Naive thymus-derived CD4-positive, alpha-beta T cell (primary cell): ENCODE data around the gene MAP2K5. TPM values are rescaled to one million over a fixed set of nuclear protein-coding genes. Genes with fewer than 3 reads are reported as not detected.

ENCODE experiments used
- ATAC-seq: fragments of 150-1000 bp; cut with Tn5 transposase; 2 replicates; pipeline ENCODE4 v1.10.0; 2021; ENCODE audit warnings: mild to moderate bottlenecking, moderate library complexity
- CTCF ChIA-PET: fragments of 350-600 bp; sonication (Branson Sonifier 250); formaldehyde crosslinking; loops from one replicate; lab custom pipeline; 2021; ENCODE audit warnings: antibody characterized with exemption; lab: Charles Lee
- POLR2A ChIA-PET: fragments of 350-600 bp; sonication (Branson Sonifier 250); formaldehyde crosslinking; loops from one replicate; lab custom pipeline; 2021; ENCODE audit warnings: antibody characterized with exemption, inconsistent platforms; lab: Charles Lee
- DNase-seq, 9 donors: peaks; one replicate each; pipeline versions ENCODE4 v3.0.0 to v3.0.0-alpha.2; 2020 to 2022; ENCODE audit warnings: mixed read lengths in 1 of 9
- H3K27ac ChIP-seq: one replicate; pipeline ENCODE4 v1.7.0; 2013; ENCODE audit warnings: mild to moderate bottlenecking, low read depth, low read length, moderate library complexity
- H3K27me3 ChIP-seq, 2 donors: one replicate each; pipeline ENCODE4 v1.7.0; 2013; ENCODE audit warnings: low read length in 2 of 2, mild to moderate bottlenecking in 2 of 2, moderate library complexity in 2 of 2; ENCODE audit not compliant: control insufficient read depth in 2 of 2, insufficient read depth in 2 of 2
- H3K36me3 ChIP-seq, 3 experiments: 1 replicate in 2 of 3; 2 replicates in 1 of 3; pipeline ENCODE4 v1.7.0; 2013; ENCODE audit warnings: low read length in 3 of 3, mild to moderate bottlenecking in 3 of 3, moderate library complexity in 1 of 3; ENCODE audit not compliant: insufficient read depth in 3 of 3, control insufficient read depth in 2 of 3
- H3K4me1 ChIP-seq, 2 donors: one replicate each; pipeline ENCODE4 v1.7.0; 2013; ENCODE audit warnings: low read length in 2 of 2, mild to moderate bottlenecking in 2 of 2, moderate library complexity in 1 of 2; ENCODE audit not compliant: control insufficient read depth in 2 of 2, insufficient read depth in 2 of 2
- H3K4me3 ChIP-seq: 2 replicates; pipeline ENCODE4 v1.7.0; 2013; ENCODE audit warnings: mild to moderate bottlenecking, low read length
- H3K9me3 ChIP-seq, 3 experiments: 1 replicate in 2 of 3; 2 replicates in 1 of 3; pipeline ENCODE4 v1.7.0; 2013; ENCODE audit warnings: low read length in 3 of 3; ENCODE audit not compliant: control insufficient read depth in 2 of 3
- H3K27ac Mint-ChIP-seq, 9 donors: one replicate each; pipeline ENCODE4 v1.8.0; 2020 to 2022; ENCODE audit warnings: mixed read lengths in 9 of 9, mild to moderate bottlenecking in 8 of 9, moderate library complexity in 5 of 9, inconsistent platforms in 2 of 9
- H3K27me3 Mint-ChIP-seq, 5 donors: one replicate each; pipeline ENCODE4 v1.8.0; 2021 to 2022; ENCODE audit warnings: mixed read lengths in 5 of 5, mild to moderate bottlenecking in 1 of 5
- H3K36me3 Mint-ChIP-seq, 5 donors: one replicate each; pipeline ENCODE4 v1.8.0; 2020 to 2022; ENCODE audit warnings: mixed read lengths in 5 of 5, mild to moderate bottlenecking in 3 of 5, inconsistent platforms in 1 of 5
- H3K4me1 Mint-ChIP-seq, 7 donors: one replicate each; pipeline ENCODE4 v1.8.0; 2020 to 2022; ENCODE audit warnings: mixed read lengths in 7 of 7, mild to moderate bottlenecking in 3 of 7, inconsistent platforms in 1 of 7
- H3K4me3 Mint-ChIP-seq, 10 donors: one replicate each; pipeline ENCODE4 v1.8.0; 2020 to 2022; ENCODE audit warnings: mild to moderate bottlenecking in 10 of 10, mixed read lengths in 10 of 10, moderate library complexity in 6 of 10, inconsistent platforms in 2 of 10
- H3K9me3 Mint-ChIP-seq, 11 donors: one replicate each; pipeline ENCODE4 v1.8.0; 2020 to 2022; ENCODE audit warnings: mixed read lengths in 11 of 11, mild to moderate bottlenecking in 4 of 11, inconsistent platforms in 1 of 11, moderate library complexity in 1 of 11
- intact Hi-C, 2 donors: fragments of 100-400 bp; cut with micrococcal nuclease; formaldehyde crosslinking; loops; one replicate each; pipeline ENCODE4 v1.15.1; 2023
- polyA plus RNA-seq, 2 donors: library from polyadenylated mRNA; unstranded; fragments of 300-500 nt; fragmentation: Illumina TruSeq; gene quantifications; one replicate each; pipeline ENCODE4 v1.2.3, GENCODE V29; 2021
- total RNA-seq, 6 experiments: library from RNA in 5 of 6; stranded (reverse) in 5 of 6; gene quantifications; 1 replicate in 5 of 6; 2 replicates in 1 of 6; pipeline ENCODE4 v1.2.3 and lab custom pipeline; 2021 to 2026

MAP2K5 gene
- total and polyA plus RNA-seq, 7 experiments from 2014 or later, result 22.7 to 43.4 (median 33.9) TPM

GRCh38 chr15:67824976-67825880 lies 282.7 kb downstream of the MAP2K5 start, which contains the start of gene SKOR1:
Gene SKOR1, plus strand, starts transcription at chr15:67825509. Its CDS starts 94 bp downstream, at chr15:67825603.
- H3K4me3 Mint-ChIP-seq, result peak within 1 kb of the TSS; percentile 48 to 95 (median 84)
- H3K27me3 ChIP-seq, result peaks cover 15 to 30% of the 10 kb centered on the region in 2 donors
- peaks cover 57 to 76% (median 68%) of the 10 kb centered on the region in 5 donors for H3K27me3 Mint-ChIP-seq
- CTCF ChIA-PET, result no interaction called here
- peaks cover 40 to 73% (median 55%) of the 10 kb centered on the region in 7 donors for H3K4me1 Mint-ChIP-seq
- no peak within 1 kb of the TSS for H3K27ac ChIP-seq
- intact Hi-C loops, result no loop called here
- DNase-seq (no peak), ATAC-seq (no peak)
- POLR2A ChIA-PET, result no interaction called here
- H3K4me1 ChIP-seq, result peaks cover 10 to 48% of the 10 kb centered on the region in 2 donors
- H3K9me3 Mint-ChIP-seq, result peaks cover 0 to 5% (median 0%) of the 10 kb centered on the region in 11 donors
- peak within 1 kb of the TSS in 3 of 9 donors; percentile 17 to 89 (median 67) for H3K27ac Mint-ChIP-seq
- H3K36me3 Mint-ChIP-seq, result peaks cover 0 to 5% (median 0%) of the 10 kb centered on the region in 5 donors
- no peak within 1 kb of the TSS for H3K4me3 ChIP-seq
- H3K9me3 ChIP-seq, result no peaks in the 10 kb centered on the region
- no peaks in the 10 kb centered on the region for H3K36me3 ChIP-seq

GRCh38 chr15:67825881-67826716 lies 283.6 kb downstream of the MAP2K5 start:
- no peak overlapping the region for H3K27ac ChIP-seq
- Mint-ChIP-seq H3K9me3 (peaks cover 0 to 5% (median 0%) of the 10 kb centered on the region in 11 donors), H3K36me3 (peaks cover 0 to 5% (median 0%) of the 10 kb centered on the region in 5 donors), H3K4me1 (peaks cover 44 to 68% (median 55%) of the 10 kb centered on the region in 7 donors), H3K27ac (peak overlapping the region in 3 of 9 donors; percentile 17 to 89 (median 67)), H3K27me3 (peaks cover 57 to 76% (median 69%) of the 10 kb centered on the region in 5 donors), H3K4me3 (peak overlapping the region; percentile 42 to 95 (median 67))
- no peak overlapping the region for H3K4me3 ChIP-seq
- H3K4me1 ChIP-seq, result peaks cover 10 to 43% of the 10 kb centered on the region in 2 donors
- DNase-seq (no peak), ATAC-seq (no peak)
- intact Hi-C loops, result no loop called here
- ChIA-PET CTCF (no interaction called here), POLR2A (no interaction called here)
- H3K9me3 ChIP-seq, result no peaks in the 10 kb centered on the region
- H3K27me3 ChIP-seq, result peaks cover 15 to 26% of the 10 kb centered on the region in 2 donors
- no peaks in the 10 kb centered on the region for H3K36me3 ChIP-seq

GRCh38 chr15:67826717-67827561 lies 284.4 kb downstream of the MAP2K5 start:
- Mint-ChIP-seq H3K27ac (no peak overlapping the region), H3K4me1 (peaks cover 36 to 63% (median 47%) of the 10 kb centered on the region in 7 donors), H3K9me3 (peaks cover 0 to 3% (median 0%) of the 10 kb centered on the region in 11 donors), H3K27me3 (peaks cover 57 to 75% (median 66%) of the 10 kb centered on the region in 5 donors), H3K4me3 (peak overlapping the region in 3 of 10 donors; percentile 60 to 95 (median 87)), H3K36me3 (peaks cover 0 to 5% (median 0%) of the 10 kb centered on the region in 5 donors)
- ATAC-seq (no peak), DNase-seq (no peak)
- intact Hi-C loops, result no loop called here
- H3K36me3 ChIP-seq, result no peaks in the 10 kb centered on the region
- no peaks in the 10 kb centered on the region for H3K9me3 ChIP-seq
- no peak overlapping the region for H3K4me3 ChIP-seq
- peaks cover 10 to 19% of the 10 kb centered on the region in 2 donors for H3K27me3 ChIP-seq
- no peak overlapping the region for H3K27ac ChIP-seq
- ChIA-PET CTCF (no interaction called here), POLR2A (no interaction called here)
- H3K4me1 ChIP-seq, result peaks cover 10 to 43% of the 10 kb centered on the region in 2 donors

GRCh38 chr15:67827562-67828277 lies 285.2 kb downstream of the MAP2K5 start:
- H3K36me3 ChIP-seq, result no peaks in the 10 kb centered on the region
- H3K36me3 Mint-ChIP-seq, result peaks cover 0 to 5% (median 0%) of the 10 kb centered on the region in 5 donors
- H3K9me3 Mint-ChIP-seq, result peaks cover 0 to 3% (median 0%) of the 10 kb centered on the region in 11 donors
- H3K27me3 Mint-ChIP-seq, result peaks cover 53 to 73% (median 62%) of the 10 kb centered on the region in 5 donors
- CTCF ChIA-PET, result no interaction called here
- H3K9me3 ChIP-seq, result no peaks in the 10 kb centered on the region
- peaks cover 5 to 26% of the 10 kb centered on the region in 2 donors for H3K27me3 ChIP-seq
- H3K4me3 Mint-ChIP-seq, result peak overlapping the region in 6 of 10 donors; percentile 46 to 79 (median 66)
- POLR2A ChIA-PET, result no interaction called here
- intact Hi-C loops, result no loop called here
- peaks cover 10 to 43% of the 10 kb centered on the region in 2 donors for H3K4me1 ChIP-seq
- ATAC-seq (no peak), DNase-seq (no peak)
- no peak overlapping the region for H3K4me3 ChIP-seq
- H3K27ac Mint-ChIP-seq, result peak overlapping the region in 1 of 9 donors; percentile 83
- H3K4me1 Mint-ChIP-seq, result peaks cover 32 to 60% (median 42%) of the 10 kb centered on the region in 7 donors
- no peak overlapping the region for H3K27ac ChIP-seq

GRCh38 chr15:67828278-67828968 lies 285.9 kb downstream of the MAP2K5 start:
- intact Hi-C loops, result no loop called here
- Mint-ChIP-seq H3K27me3 (peaks cover 57 to 78% (median 66%) of the 10 kb centered on the region in 5 donors), H3K27ac (peak overlapping the region in 2 of 9 donors; percentile 45 to 83), H3K36me3 (peaks cover 0 to 5% (median 0%) of the 10 kb centered on the region in 5 donors), H3K9me3 (peaks cover 0 to 3% (median 0%) of the 10 kb centered on the region in 11 donors), H3K4me3 (peak overlapping the region; percentile 46 to 79 (median 58)), H3K4me1 (peaks cover 38 to 66% (median 47%) of the 10 kb centered on the region in 7 donors)
- Histone ChIP-seq H3K27ac (no peak overlapping the region), H3K36me3 (no peaks in the 10 kb centered on the region), H3K9me3 (no peaks in the 10 kb centered on the region), H3K27me3 (peaks cover 5 to 32% of the 10 kb centered on the region in 2 donors), H3K4me1 (peaks cover 17 to 46% of the 10 kb centered on the region in 2 donors), H3K4me3 (no peak overlapping the region)
- ATAC-seq, result no peak
- DNase-seq, result no peak
- ChIA-PET POLR2A (no interaction called here), CTCF (no interaction called here)
